NCI-H187 treated with DMSO at 0.1 percent for 48 hours (cell line): ENCODE measurements around the gene PDE1C.

Experiments used
- DNase-seq: peaks from one replicate; lab custom pipeline; 2025; lab: John Stamatoyannopoulos, UW

Gene PDE1C

GRCh38 chr7:32074787-32075585, 4.8 kb upstream of the PDE1C start:
- no peak for DNase-seq

GRCh38 chr7:32073533-32073932, 3.3 kb upstream of the PDE1C start:
- DNase-seq = no peak

DNA sequence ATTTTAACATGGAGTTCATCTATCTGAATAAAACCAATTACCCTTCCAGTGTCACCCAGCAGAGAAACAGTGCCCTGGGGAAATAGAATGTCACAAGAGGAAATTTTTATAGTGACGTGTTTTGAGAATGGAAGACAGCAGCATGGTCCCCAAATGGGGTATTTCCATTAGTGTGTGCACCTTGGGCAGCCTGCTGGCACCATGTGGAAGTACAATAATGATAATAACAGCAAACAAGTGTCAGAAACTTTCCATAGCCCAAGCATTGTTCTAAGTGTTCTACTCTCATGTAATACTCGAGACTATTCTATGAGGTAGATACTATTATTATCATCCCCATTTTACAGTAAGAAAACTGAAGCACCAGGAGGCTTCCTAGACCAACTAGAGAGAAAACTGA, 2.2 kb upstream of the PDE1C start:
- no peak for DNase-seq

DNA sequence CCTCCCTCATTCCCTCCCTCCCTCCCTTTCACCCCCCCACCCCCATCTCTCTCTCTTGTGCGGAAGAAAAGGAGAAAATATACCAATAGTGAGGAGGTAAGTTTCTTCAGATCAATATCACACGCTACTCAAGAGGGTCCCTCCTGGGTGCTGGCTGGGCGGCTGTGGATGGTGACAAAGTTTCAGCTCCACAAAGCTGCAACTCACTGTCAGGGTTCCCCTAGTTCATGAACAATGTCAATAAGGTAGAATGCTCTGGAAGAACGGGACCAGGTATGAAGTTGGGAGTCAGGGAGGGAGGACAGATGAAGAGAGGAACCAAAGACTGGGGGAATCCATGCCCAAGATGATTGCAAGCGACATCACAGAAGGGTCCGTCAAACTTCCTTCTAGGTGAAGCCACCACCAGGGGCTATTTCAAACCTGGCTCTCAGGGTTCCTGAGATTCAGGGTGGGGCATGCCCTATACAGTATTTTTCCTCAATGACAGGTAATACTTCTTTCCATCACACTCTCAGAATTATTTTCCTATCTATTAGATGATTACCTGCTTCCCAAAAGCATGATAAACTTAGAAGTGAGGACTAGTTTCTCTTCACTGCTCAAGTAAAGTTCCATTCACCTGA, 1.4 kb upstream of the PDE1C start:
- DNase-seq = no peak

DNA sequence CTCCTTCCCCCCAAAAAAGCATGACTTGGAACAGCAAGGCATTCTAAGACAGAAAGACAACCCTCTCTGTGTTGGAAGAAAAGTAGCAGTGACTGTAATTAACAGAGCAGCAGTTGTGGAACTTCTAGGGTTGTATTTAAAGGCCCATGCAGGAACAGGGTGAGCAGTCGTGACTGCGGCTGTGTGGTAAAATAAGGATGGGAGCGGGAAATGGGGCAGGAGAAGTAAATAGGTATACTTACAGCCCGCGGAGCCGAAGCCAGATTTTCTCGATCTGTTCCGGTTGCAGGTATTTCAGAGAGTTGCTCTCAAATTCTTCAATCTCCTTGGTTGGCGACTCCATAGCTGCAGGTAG, 179 bp downstream of the PDE1C start:
- DNase-seq = no peak

GRCh38 chr7:32069116-32069650, 1.0 kb downstream of the PDE1C start:
- DNase-seq = no peak

DNA sequence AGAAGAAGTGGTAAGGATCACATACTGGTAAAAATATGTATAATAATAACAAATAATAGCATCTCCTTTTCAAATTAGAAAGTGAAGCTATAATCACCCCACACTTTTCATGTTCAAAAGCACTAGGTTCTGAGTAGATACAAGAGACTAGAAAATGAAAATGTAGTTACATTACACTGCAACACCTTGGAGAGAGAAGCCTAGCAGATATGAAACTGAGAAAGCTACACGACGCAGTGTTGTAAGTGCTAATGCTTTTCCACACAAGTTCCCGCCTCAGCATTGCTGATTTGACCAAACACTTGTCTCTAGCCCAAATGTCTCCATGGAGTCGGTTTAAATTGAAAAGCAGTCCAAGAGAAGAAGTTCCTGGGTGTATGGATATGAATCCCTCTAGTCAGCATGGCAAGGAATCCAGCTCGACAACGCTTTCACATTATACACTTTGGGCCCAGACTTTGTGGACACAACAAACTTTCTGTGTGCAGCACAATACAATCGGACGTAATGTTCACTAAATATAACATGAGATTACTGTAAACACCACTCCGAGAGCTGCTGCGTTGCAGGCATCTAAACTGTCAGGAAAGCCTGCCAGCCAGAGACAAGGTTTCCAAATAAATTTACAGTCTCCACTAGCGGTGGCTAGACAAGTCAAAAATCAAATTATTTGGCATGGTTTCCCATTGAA, 1.7 kb downstream of the PDE1C start:
- no peak for DNase-seq

- no peak for DNase-seq
Observed at GRCh38 chr7:32066441-32066840, 3.8 kb downstream of the PDE1C start.

DNA sequence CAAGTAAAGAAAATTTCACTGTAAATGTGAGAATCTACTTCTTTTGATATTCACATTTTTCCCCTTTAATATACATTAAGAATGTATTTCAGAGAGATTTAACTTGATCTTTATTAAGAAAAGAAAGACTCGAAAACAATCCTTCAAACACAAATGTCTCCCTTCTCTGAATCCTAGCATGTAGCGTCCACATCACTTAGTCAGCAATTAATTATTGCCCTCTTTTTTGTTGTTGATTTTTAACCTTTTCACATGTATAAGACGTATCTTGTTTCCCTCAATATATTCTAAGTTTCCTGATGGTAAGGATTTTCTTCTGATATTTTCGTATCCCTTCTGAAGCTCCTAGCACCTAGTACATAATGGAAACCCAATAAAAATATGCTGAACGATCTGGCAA, 6.6 kb downstream of the PDE1C start:
- DNase-seq = no peak

DNA sequence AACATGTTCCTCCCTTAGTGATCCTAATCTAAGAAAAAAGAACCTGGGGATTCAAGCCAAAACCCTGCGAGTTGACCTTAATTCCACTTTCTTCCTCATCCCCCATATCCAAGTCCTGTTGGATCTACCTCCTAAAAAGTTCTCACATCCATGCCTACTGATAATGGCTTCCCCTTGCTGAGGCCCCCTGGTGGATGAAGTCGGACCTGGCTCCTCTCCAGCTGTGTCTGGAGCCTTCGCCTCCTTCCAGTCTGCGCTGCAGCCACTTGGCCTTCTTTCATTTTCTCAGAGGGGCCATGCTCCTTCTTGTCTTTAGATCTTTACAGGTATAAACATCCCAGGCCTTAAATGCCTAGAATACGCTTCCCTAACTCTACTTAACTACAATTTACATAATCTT, 8.1 kb downstream of the PDE1C start:
- no peak for DNase-seq

DNA sequence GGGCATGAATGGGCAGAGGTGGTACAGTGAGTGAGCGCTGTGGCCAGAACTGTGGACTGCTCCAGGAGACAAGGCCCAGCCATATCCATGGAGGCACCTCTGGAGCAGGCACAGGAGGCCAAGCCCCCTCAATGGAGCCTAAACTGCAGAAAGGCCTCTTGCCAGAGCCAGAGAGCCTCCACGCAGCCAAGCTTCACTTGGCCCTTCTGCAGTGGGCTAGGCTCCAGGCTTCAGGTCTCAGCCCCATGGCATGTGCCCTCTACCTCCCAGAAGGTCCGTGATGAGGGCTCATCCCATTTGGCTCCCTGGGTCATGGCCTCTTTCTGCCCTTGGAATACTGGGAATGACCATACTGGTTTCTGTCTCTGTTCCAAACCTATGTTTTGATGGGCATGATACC, 8.9 kb downstream of the PDE1C start:
- no peak for DNase-seq

DNA sequence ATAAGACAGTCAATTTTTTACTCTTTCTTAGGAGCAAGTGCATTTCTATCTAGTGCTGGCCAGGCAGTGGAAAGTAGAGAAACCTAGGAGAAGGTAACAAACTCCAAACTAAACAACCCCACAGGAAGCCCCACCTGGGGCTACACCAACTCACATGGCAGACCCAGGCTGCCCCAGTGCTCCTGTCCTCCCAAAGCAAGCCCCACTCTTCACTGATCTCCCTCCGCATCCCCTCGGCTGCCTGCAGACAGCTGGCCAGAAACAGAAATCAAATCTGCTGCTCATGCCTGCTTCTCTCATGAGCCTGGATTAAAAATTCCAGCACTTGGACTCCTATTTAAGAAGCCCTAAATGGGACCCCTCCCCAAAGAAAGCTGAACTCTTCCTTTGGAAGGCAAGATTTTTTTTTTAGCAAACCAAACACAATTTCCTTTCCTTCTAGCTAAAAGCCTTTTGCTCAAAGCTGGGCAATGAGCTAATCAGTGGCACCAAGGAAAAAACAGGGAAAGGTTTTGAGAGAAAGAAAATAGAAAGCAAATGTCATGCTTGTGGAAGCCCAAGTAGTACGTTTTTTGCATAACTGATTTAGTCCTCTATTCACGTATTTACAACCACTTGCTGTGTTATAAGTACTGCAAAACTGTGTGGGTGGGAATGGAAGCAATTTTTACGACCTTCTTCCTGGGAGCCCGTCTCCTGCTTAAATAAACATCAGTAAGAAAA, 10.8 kb downstream of the PDE1C start:
- DNase-seq = no peak

- no peak for DNase-seq
Observed at GRCh38 chr7:32058002-32058401, 12.2 kb downstream of the PDE1C start.

GRCh38 chr7:32056767-32057166, 13.4 kb downstream of the PDE1C start:
- no peak for DNase-seq

DNA sequence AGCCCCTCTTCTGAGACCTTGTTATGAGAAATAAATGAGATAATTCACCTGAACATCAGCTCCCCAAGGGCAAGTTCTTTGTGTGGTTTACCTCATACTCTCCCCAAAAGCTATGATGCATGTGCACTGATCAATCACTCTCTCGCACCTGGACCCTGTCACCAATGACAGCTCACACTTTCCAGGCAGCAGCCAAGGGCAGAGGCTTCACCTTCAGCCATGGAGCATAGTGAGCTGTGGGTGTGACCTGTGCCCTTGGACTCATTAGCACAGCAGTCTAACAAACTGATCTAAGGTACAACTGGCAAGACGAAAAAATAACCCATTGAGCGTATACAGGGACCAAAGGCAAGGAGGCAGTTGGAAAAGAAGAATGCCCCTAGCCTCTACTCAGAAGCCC, 17.0 kb downstream of the PDE1C start:
- no peak for DNase-seq

- no peak for DNase-seq
Observed at GRCh38 chr7:32051128-32051527, 19.1 kb downstream of the PDE1C start.

DNA sequence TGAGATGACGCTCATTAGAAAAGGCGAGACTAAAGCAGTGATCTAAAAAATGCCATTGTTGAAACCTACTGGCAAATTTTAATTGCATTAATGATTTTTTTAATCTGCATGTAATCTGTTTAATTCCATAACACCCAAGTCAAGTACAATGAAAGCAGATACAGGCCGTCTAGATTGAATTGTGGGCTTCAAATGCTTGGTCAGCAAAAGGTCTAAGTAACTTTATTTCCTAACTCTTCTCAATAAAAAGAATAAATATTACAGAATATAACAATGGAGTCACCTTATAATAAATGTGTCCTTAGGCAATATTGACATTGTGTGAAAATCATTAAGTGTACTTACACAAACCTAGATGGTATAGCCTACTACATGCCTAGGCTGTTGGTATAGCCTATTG, 20.6 kb downstream of the PDE1C start:
- no peak for DNase-seq

DNA sequence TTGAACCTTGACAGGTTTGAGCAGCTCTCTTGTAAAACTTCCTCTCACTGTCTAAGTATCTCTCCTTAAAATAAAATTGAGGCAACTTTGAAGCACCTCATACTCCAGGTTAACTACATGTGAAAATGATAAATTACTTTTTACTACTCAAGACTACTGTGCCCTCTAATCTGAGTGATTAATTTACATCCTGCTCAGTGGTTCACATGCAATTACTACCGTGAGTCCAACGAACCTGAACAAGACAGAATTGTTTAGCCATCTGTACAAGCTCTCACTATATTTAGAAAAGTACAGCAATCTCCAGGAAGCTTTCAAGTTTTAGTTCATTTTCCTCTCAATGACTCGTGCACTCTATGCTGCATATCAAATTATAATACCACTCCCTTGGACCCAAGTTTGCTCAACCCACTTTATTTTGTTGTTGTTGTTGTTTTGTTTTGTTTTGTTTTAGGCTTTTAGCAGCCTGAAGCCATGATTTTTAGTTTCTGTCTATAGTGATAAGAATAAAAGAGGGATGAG, 21.2 kb downstream of the PDE1C start:
- no peak for DNase-seq

DNA sequence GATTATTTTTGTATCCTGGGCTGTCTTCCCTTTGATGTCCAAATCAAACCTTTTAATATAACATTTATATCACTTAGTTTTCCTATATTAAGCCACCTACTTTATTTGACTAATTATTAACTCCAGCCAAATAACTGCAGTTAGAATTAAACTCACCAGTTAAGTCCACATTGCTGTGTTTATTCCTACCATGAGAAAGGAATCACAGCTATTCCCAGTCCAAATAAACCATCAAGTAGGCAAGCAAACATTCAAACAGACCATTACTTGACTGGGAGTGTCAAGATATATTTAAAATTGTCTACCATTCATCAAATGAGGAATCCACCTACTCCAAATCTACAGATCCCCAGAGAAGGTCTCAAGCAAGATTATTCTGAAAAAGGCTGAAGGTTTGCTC, 22.4 kb downstream of the PDE1C start:
- no peak for DNase-seq

DNA sequence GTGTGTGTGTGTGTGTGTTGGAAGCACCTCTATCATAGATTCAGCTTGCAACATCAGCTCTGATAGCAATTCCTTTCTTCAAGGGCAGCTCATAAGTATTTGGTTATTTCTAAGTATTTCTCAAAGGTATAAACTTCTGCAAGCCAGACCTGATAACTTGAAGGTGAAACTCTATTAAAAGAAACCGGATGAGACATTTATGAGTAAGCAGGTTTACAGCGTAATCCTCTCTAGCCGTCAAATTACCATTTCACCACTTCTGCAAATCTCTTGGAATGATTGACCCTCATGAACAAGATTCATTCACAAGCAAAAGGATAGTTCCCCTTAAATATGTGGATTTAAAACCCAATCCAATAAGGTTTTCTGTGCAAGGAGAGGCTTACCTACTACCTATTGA, 23.1 kb downstream of the PDE1C start:
- DNase-seq = no peak

- no peak for DNase-seq
Observed at GRCh38 chr7:32045228-32045627, 25.0 kb downstream of the PDE1C start.

GRCh38 chr7:32044739-32045138, 25.5 kb downstream of the PDE1C start:
- no peak for DNase-seq
